ENCODE data around the gene TRPM7.
"Not testable (repeated sequence)": the region's sequence is repeated elsewhere in the genome, so short reads cannot be mapped to it uniquely, and the experiment has no call there.

The TRPM7 gene, protein sequence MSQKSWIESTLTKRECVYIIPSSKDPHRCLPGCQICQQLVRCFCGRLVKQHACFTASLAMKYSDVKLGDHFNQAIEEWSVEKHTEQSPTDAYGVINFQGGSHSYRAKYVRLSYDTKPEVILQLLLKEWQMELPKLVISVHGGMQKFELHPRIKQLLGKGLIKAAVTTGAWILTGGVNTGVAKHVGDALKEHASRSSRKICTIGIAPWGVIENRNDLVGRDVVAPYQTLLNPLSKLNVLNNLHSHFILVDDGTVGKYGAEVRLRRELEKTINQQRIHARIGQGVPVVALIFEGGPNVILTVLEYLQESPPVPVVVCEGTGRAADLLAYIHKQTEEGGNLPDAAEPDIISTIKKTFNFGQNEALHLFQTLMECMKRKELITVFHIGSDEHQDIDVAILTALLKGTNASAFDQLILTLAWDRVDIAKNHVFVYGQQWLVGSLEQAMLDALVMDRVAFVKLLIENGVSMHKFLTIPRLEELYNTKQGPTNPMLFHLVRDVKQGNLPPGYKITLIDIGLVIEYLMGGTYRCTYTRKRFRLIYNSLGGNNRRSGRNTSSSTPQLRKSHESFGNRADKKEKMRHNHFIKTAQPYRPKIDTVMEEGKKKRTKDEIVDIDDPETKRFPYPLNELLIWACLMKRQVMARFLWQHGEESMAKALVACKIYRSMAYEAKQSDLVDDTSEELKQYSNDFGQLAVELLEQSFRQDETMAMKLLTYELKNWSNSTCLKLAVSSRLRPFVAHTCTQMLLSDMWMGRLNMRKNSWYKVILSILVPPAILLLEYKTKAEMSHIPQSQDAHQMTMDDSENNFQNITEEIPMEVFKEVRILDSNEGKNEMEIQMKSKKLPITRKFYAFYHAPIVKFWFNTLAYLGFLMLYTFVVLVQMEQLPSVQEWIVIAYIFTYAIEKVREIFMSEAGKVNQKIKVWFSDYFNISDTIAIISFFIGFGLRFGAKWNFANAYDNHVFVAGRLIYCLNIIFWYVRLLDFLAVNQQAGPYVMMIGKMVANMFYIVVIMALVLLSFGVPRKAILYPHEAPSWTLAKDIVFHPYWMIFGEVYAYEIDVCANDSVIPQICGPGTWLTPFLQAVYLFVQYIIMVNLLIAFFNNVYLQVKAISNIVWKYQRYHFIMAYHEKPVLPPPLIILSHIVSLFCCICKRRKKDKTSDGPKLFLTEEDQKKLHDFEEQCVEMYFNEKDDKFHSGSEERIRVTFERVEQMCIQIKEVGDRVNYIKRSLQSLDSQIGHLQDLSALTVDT (N-terminal part only)

DNA sequence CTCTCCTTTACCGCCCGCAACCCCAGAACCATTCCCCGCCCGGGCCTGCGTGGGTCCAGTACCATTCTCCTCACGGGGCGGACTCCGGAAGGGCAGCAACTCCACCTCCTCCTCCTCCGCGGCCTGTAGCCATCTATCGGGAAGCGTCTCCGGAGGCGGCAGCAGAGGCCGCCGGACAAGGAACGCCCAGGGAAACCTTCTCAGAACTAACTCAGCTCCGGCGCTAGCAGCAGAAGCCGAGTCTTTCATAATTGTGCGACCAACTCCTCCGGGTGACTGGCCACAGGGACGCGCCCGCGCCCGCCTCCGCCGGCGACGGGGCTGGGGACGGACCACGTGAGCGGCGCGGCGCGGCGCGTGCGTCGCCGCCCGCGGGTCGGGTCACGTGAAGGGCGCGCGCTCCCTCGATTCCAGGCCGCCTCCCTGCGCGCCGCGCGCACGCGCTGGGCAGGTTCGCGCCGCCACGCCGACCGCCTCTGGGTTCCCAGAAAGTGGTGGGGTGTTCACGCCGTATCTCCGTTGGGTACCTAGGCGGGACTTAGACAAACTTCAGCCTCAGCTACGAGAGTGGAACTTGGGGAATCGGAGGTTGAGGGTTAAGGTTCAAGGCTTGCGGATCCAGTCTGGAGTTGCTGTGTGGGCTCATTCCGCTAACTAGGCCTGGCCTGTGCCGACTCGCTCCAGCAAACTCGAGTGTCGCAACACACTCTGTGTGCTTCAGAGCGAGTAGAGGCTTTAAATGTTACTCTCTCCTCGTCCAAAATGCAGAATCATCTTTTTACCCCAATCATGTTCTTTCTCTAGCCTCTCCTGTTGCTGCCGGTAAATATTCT, at the start of gene TRPM7:
TSS of gene TRPM7 (minus strand) at position 329 of the 833 bp plus-strand sequence. CDS start at position 65, 264 bp downstream.
- FAIRE-seq = peak; percentile 65
- DNase-seq (ENCODE audit: insufficient read length, low spot score) = peak; percentile 83

DNA sequence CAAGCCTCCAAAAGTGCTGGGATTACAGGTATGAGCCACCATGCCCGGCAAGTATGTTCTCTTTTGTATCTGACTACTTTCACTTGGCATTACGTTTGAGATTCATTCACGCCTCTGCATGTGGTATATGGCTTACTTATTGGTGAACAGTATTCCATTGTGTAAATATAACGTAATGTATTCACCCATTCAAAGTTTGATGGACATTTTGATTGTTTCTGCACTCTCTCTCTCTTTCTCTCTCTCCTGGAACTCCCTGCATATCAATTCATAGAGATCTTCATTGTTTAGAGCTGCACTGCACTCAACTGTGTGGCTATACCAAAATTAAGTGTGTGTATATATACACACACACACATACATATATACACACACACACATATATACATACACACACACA, 48.6 kb upstream of the TRPM7 start:
- FAIRE-seq (no peak), DNase-seq (ENCODE audit: insufficient read length, low spot score) (no peak)

DNA sequence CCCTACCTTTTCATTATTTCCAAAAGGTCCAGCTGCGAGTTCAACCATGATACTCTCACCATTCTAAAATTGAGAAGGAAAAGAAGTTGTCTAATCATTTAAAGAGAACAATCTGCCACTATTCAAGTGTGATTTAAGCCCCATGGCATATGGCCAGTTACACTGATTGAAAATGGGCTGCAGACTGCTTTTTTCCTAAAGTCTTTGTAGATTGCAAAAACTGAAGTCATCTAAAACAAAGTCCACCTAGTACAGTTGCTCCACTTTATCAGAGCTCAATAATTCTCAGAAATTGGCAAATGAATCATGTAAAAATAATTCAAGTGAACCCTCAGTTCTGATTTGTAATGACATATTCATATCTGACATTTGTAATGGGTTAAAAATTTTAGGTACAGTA, 39.7 kb upstream of the TRPM7 start:
- FAIRE-seq (no peak), DNase-seq (ENCODE audit: insufficient read length, low spot score) (no peak)

DNA sequence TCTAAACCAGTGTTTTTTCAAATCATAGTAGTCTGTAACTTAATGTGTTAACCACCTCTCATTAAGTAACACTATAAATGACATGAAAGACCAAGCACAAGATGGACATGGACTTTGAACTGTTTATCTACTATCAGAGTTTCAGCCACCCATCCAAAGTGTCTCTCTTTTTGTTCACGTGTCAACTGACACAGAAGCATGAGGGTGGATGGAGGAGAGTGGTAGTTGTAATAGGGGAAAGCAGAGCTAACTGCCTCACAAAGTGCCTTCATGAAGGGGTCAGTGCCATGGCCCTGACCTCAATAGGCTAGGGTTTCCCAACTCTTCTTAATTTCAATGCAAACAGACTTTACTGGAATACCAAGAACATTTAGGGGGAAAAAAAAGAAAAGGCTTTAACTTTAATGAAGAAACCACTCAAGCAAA, 32.1 kb upstream of the TRPM7 start:
- FAIRE-seq (no peak), DNase-seq (ENCODE audit: insufficient read length, low spot score) (no peak)

DNA sequence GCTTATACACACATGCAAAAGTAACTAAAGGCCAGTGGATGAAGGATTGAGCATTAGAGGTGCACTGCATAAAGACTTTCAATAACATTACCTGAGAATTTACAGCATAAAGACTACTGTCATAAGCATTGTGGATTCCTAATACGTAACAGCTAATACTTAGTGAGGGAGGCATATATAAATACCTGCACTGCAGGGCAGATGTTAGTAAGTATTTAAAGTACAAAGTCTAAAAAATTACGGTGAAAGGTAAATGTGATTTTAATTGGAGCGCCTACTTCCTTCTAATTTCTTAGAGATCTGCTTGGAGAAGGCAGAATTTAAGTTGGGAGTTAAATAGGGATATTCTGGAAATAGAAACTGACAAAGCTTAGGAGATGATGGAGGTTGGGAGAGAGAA, 25.4 kb upstream of the TRPM7 start:
- no peak for DNase-seq (ENCODE audit: insufficient read length, low spot score)
- no peak for FAIRE-seq

DNA sequence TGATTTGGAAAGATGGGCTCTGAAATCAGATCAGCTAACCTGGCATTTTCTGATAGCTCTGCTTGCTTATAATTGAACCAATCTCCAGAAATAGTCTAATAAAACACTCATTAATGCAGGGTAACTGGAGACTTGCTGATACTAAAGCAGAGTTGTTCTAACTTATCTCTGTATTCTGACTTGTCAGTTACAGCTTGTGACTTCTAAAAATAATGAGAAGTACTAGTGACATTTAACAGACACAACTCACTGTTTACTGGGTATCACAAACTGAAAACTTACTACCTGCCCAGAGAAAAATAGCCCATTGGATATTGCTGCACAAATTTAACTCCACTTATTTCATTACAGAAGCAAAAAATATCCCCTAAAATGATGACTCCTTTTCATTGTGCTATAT, 24.0 kb upstream of the TRPM7 start:
- DNase-seq (ENCODE audit: insufficient read length, low spot score) (no peak), FAIRE-seq (no peak)

DNA sequence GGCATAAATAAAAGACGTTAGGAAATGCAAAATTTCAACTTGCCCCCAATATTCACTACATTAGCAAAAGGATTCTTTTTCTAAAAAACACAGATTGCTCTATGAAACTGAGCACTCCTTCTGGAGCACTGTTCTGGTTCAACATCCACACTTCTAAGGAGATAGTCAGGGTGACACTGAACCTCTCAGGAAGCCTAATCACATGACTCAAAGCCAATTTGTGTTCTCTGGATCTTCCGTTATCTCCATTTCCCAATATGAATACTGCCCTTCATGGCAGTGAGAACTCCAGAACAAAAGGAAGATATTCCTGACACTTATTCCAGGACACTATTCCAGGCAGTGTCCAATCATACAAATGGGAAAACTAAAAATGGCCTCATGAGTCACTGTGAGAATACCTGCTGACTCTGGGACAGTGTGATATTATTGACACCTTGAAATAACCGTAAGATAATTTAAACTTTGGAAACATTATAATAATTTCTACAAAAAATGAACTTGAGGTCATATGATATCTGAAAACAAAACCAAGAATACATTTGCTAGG, 21.4 kb upstream of the TRPM7 start:
- DNase-seq (ENCODE audit: insufficient read length, low spot score) (no peak), FAIRE-seq (no peak)

DNA sequence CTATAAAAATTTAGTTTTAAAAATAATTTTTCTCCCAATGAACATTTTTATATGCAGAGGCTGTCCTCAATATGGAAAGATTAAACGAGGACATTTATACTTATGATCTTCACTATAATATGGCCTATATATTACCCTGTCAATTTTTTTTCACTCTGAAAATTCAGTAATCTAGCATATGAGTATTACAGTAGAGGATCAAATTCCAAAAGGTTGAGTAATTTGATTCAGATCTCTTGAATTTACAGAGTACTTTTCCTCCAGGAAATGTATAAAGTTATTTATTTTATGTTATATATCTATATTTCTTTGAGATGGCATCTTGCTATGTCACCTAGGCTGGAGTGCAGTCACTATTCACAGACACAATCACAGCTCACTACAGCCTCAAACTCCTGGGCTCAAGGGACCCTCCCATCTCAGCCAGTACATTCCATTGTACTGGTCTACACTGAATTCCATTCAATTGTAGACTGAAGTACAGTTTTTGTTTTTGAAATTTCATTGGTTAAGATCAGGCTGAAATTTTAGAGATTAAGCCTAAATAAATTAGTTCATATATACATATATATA, 16.3 kb upstream of the TRPM7 start:
- DNase-seq (ENCODE audit: insufficient read length, low spot score) (peak; percentile 11), FAIRE-seq (no peak)

DNA sequence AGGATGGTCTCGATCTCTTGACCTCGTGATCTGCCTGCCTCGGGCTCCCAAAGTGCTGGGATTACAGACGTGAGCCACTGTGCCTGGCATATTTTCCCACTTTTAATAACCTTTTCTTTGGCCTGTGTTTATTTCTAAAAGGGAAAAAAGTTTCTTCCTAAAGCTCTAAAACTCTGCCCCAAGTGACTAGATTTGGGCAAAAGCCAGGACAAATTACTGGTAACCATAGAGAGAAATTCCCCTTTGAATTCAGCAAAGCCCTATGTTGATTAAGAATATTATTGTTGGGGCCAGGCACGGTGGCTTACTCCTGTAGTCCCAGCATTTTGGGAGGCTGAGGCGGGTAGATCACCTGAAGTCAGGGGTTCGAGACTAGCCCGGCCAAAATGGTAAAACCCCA, 11.5 kb upstream of the TRPM7 start:
- FAIRE-seq (no peak), DNase-seq (ENCODE audit: insufficient read length, low spot score) (no peak)

DNA sequence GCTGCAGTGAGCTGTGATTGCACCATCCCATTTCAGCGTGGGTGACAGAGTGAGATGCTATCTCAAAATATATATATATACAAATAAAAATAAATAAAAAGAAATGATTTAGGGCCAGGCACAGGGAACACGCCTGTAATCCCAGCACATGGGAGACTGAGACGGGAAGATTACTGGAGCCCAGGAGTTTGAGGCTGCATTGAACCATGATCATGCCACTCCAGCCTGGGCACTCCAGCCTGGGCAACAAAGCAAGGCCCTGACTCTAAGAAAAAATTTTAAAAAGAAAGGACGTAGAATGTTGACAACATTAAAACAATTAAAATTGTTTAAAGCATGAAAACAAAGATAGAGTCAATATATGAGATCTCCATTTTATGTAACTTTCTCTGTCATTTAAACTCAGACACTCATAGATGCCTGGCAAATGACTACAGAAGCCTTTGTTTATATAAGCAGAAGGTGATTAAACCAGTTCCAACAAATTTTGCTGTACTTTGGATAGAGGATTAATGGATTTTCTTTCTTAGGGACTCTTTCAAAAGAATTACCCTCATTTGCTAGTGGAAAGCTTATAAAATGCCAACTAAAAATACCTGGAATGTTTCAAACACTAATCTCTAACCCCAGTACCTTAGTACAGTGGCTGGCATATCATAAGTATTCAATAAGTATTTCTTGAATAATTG, 10.7 kb upstream of the TRPM7 start:
- DNase-seq (ENCODE audit: insufficient read length, low spot score) = no peak
- FAIRE-seq = no peak

DNA sequence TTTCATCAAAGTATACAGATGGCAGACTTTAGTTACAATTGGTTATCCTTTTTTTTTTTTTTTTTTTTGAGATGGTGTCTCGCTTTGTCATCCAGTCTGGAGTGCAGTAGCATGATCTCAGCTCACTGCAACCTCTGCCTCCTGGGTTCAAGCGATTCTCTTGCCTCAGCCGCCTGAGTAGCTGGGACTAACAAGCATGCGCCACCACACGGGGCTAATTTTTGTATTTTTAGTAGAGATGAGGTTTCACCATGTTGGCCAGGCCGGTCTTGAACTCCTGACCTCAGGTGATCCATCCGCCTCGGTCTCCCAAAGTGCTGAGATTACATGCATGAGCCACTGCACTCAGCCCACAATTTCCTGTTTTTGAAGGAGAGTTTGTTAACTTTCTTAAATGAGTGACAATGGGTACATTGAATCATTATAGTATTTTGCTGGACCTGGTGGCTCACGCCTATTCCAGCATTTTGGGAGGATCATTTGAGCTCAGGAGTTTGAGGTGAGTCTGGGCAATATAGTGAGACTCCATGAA, 8.1 kb upstream of the TRPM7 start:
- not testable (repeated sequence) for FAIRE-seq

DNA sequence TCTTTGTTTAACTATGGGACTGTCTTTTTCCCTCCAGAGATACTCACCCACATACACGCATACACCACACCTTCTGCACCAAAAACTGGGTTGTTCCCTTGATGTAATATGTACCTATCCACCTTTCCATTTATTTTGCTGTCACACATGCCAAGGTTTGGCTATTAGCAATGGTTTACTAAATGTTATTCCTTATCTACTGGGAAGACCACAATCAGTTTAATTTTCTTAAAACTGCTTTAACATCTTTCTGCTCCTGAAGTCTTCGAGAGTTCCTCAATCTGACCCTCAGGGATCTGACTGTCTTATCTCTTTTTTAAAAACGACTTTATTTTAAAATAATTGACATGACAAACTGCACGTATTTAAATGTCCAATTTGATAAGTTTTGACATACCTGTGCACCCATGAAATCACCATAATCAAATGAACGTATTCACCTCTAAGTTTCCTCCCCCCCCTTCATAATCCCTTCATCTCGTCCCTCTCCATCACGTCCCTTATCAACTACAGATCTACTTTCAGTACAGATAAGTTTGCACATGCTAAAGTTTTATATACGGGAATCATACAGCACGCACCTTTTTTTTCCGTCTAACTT, 805 bp upstream of the TRPM7 start:
- DNase-seq (ENCODE audit: insufficient read length, low spot score) (no peak), FAIRE-seq (no peak)

More for the DNA sequence above, 8.1 kb upstream of the TRPM7 start:
- DNase-seq (ENCODE audit: insufficient read length, low spot score) = not testable (repeated sequence)

DNA sequence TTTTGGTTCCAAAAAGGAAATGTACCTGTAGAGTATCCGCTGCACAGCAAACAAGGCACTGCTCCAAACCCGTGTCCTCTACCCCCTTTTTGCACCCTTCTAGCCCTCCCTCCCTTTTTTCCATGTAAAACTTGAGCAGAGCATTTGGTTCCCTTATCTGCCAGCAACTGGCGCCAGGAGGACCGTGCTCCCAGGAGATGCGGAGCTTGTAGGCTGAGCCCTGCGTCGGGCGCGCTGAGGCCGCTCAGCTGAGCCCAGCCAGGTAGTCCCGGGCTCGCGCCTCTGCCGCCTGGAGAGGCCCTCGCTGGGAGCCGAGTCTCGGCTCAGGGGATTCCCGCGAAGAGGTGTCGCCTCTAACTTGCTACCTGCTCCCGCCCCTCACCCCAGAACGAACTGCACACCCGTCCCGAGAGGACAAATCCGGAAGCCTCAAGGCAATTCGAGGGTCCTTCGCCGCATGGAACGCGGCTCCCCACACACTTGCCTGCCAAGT, 575 bp downstream of the TRPM7 start:
- peak; percentile 20 for DNase-seq (ENCODE audit: insufficient read length, low spot score)
- FAIRE-seq = no peak

DNA sequence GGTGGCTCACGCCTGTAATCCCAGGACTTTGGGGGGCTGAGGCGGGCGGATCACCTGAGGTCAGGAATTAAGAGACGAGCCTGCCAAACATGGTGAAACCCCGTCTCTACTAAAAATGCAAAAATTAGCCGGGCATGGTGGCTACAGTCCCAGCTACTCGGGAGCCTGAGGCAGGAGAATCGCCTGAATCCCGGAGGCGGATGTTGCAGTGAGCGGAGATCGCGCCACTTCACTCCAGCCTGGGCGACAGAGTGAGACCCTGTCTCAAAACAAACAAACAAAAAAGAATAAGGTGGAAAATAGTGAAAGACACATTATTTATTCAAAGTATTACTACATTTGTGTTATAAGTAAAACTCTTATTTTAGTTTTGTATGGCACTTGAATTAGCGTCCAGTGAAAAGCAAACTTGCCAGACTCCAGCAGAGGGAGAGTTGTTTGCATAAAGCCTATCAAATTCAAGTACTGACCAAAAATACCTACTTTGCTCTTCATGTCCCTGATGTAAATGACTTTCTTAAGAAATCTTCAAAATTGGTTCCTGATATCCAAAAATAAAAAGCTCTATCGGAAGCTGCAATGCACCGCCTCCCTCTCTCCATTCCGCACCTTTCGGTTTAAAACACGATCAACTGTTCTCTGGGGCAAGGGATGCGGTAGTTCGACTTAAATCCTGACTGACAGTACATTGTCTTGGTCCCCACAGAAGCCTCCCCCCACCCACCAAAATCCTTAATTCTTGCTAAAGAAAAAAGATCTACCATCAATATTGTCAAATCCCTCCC, 1.2 kb downstream of the TRPM7 start:
- no peak for DNase-seq (ENCODE audit: insufficient read length, low spot score)
- FAIRE-seq = no peak

DNA sequence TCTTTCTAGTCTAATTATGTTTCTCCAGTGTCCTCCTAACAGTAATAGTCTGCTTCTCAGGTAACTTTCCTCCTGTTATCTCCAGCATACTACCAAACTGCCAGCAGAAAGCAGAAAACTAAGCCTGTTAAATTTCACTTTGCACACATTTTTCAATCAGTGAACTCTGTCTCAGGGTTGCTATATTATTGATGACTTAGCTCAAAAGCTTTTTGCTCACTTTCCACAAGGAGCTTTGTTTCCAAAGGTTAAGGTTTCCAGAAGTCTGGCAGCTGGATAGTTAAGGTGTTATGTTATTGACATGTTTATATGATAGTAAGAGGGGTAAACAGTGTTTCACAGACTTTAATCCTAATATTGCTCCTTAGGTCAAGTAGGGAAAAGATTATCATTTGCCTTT, 5.1 kb downstream of the TRPM7 start:
- FAIRE-seq = no peak
- DNase-seq (ENCODE audit: insufficient read length, low spot score) = no peak

DNA sequence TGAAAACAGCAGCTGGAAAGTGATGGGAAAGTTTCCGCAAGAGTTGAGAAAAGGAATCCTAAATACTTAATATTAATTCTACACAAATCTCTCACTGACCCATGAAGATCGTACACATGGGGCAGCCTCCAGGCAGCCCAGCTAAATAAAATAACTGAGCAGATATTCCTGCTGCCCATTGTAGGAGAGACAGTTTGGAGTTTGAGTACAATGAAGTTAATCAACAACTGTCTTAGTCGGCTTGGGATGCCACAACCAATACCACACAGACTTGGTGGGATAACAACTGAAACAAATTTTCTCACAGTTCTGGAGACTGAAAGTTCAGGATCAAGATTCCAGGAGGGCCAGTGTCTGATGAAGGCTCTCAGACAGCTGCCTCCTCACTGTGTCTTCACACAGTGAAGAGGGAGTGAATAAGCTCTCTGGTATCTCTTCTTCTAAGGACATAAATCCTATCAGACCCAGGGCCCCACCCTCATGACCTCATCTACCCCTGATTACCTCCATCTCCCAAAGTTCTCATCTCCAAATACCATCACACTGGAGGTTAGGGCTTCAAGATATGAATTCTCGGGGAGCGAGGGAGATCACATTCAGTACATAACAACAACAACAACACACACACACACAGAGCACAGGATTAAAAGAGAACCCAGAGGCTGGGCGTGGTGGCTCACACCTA, 9.7 kb downstream of the TRPM7 start:
- no peak for FAIRE-seq

More for the DNA sequence above, 9.7 kb downstream of the TRPM7 start:
- DNase-seq (ENCODE audit: insufficient read length, low spot score) = peak; percentile 26
